Muscle of leg (tissue), 11 donors: ENCODE data around the gene SYNJ2. TPM values are rescaled to one million over a fixed set of nuclear protein-coding genes. Genes with fewer than 3 reads are reported as not detected.

Experiments
- DNase-seq: peaks from one replicate; pipeline ENCODE4 v3.0.0; 2013
- H3K27ac ChIP-seq: one replicate; pipeline ENCODE4 v1.5.1; 2013; ENCODE audit warnings: mild to moderate bottlenecking, low read length, control low read depth
- H3K27me3 ChIP-seq: one replicate; pipeline ENCODE4 v1.6.1; 2013; ENCODE audit warnings: low read length; ENCODE audit not compliant: control insufficient read depth, insufficient read depth
- H3K36me3 ChIP-seq: one replicate; pipeline ENCODE4 v1.6.1; 2013; ENCODE audit warnings: low read length; ENCODE audit not compliant: control insufficient read depth, insufficient read depth
- H3K4me1 ChIP-seq: one replicate; pipeline ENCODE4 v1.6.1; 2013; ENCODE audit warnings: low read length; ENCODE audit not compliant: control insufficient read depth, insufficient read depth
- H3K4me3 ChIP-seq: one replicate; pipeline ENCODE4 v1.5.1; 2013; ENCODE audit warnings: low read length, control low read depth
- H3K9me3 ChIP-seq: replicated peaks from 2 replicates; pipeline ENCODE4 v1.6.1; 2013; ENCODE audit warnings: low read depth, low read length; ENCODE audit not compliant: control insufficient read depth
- WGBS: methylation state at CpG from one replicate; pipeline ENCODE4 v1.1.5; 2013; ENCODE audit warnings: missing lambda C conversion rate; ENCODE audit not compliant: insufficient coverage; 5-methylcytosine and 5-hydroxymethylcytosine counted together
- polyA plus RNA-seq, 8 donors: library from polyadenylated mRNA; unstranded; fragments of 120-200 nt; gene quantifications; one replicate each; pipeline versions ENCODE4 v1.2.1 to v1.2.3, GENCODE V29; 2013; ENCODE audit warnings: inconsistent platforms in 1 of 8, low replicate concordance in 1 of 8; ENCODE audit not compliant: insufficient read length in 8 of 8, insufficient read depth in 1 of 8
- total RNA-seq: library from RNA; stranded (reverse); fragments of 120-200 nt; gene quantifications from one replicate; pipeline ENCODE4 v1.2.4, GENCODE V29; 2013

SYNJ2 gene
- total and polyA plus RNA-seq, 9 donors = 7.7 to 11.3 (median 9.7) TPM

DNA sequence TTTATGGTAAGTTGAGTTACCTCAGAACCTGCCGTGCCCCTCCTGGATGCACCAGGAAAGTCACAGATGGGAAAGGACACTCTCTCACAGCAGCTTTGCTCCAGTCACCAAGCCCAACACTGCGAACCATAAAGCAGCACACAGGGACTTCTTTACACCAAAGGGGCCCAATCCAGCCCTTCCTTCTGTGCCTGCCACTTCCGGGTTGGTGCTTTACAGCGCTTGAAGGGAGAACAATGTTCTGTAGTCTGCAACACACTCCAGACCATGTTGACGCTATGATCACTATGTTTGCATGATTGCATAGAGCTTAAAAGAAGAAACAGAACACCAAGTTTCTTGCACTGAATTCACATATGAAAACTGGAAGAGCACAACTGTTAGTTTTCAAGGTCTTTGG, 129.3 kb downstream of the SYNJ2 start:
- no peaks in the 10 kb centered on the region for H3K9me3 ChIP-seq
- no peaks in the 10 kb centered on the region for H3K27me3 ChIP-seq
- 100% methylated on average over 1 of the region's 5 CpGs for WGBS
- H3K27ac ChIP-seq = no peak overlapping the region
- DNase-seq = no peak
- H3K4me3 ChIP-seq = no peak overlapping the region
- no peaks in the 10 kb centered on the region for H3K4me1 ChIP-seq
- H3K36me3 ChIP-seq = peaks cover 18% of the 10 kb centered on the region

DNA sequence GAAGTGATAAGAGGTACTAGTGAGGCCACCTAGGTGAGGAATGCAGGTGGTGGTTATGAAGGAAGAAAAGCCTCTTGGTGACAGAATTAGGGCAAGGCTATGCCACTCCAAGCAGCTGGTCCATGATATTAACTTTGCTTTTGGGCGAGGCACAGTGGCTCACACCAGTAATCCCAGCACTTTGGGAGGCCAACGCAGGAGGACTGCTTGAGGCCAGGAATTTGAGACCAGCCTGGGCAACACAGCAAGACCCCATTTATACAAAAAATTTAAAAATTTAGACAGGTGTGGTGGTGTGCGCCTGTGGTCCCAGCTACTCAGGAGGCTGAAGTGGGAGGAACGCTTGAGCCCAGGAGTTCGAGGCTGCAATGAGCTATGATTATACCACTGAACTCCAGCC, 130.3 kb downstream of the SYNJ2 start:
- Histone ChIP-seq H3K9me3 (no peaks in the 10 kb centered on the region), H3K4me3 (no peak overlapping the region), H3K36me3 (peaks cover 18% of the 10 kb centered on the region), H3K27me3 (no peaks in the 10 kb centered on the region), H3K4me1 (no peaks in the 10 kb centered on the region), H3K27ac (no peak overlapping the region)
- WGBS = no CpG with 5 or more reads among the region's 5 CpGs
- DNase-seq = no peak

DNA sequence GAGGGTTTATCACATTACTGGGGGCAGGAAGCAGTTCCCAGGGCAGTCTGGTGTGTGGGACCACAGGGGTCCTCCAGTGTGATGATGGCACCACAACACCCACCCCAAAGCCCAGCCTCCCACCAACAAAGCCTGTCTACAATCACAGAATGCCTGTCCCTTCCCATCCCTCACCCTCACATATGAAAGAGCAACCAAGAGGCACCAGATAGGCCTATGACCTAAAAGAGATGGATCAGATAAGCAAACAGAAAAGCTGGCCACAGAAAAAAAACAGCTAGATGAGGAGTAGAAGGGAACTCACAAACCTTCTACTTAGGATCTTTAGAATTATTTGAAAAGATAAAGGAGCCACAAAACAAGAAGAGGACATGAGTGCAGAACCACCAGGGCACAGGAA, 132.1 kb downstream of the SYNJ2 start:
- no peak for DNase-seq
- Histone ChIP-seq H3K4me3 (no peak overlapping the region), H3K27ac (no peak overlapping the region), H3K27me3 (no peaks in the 10 kb centered on the region), H3K4me1 (no peaks in the 10 kb centered on the region), H3K36me3 (peaks cover 18% of the 10 kb centered on the region), H3K9me3 (no peaks in the 10 kb centered on the region)

DNA sequence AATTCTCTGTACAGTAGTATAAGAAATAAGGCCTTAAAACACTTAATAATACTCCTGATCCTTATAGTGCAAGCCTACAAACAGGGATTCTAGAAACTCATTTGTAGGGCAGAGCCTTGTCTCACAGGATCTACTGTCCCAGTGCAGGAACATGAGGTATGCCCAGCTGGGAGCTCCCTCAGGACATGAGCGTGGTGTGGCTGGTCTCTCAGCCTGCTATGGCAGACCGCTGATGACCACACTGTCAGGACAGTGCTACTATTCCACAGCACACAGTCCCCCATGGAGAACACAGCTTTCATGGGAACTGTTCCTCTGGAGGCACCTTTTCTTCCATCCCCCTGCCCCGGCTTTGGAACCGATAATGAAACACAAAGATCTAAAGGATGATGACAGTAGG, 133.4 kb downstream of the SYNJ2 start:
- Histone ChIP-seq H3K27me3 (no peaks in the 10 kb centered on the region), H3K36me3 (peaks cover 20% of the 10 kb centered on the region), H3K4me1 (no peaks in the 10 kb centered on the region), H3K9me3 (no peaks in the 10 kb centered on the region), H3K27ac (no peak overlapping the region), H3K4me3 (no peak overlapping the region)
- 86% methylated on average over 1 of the region's 4 CpGs for WGBS
- no peak for DNase-seq

DNA sequence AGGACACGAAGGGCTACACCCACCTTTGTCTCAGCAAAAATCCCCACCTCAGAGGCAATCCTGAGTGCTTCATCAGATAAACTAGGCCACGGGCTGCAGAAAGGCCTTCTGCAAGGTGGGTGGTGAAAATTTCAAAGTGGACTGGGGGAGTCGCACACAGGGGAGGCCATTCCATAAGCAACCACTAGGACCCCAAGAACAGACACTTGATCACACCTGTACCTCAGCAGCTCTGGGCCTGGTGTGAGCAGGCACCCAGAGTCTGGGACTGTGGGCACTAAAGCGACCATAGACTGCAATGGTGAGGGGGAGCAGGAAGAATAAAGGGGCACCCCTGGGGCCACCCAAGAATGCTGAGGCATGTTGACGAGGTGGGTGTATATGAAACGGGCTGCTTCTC, 133.8 kb downstream of the SYNJ2 start:
- no CpG with 5 or more reads among the region's 6 CpGs for WGBS
- H3K9me3 ChIP-seq = no peaks in the 10 kb centered on the region
- H3K4me3 ChIP-seq = no peak overlapping the region
- H3K27ac ChIP-seq = no peak overlapping the region
- peaks cover 20% of the 10 kb centered on the region for H3K36me3 ChIP-seq
- no peaks in the 10 kb centered on the region for H3K27me3 ChIP-seq
- no peaks in the 10 kb centered on the region for H3K4me1 ChIP-seq
- DNase-seq = no peak

DNA sequence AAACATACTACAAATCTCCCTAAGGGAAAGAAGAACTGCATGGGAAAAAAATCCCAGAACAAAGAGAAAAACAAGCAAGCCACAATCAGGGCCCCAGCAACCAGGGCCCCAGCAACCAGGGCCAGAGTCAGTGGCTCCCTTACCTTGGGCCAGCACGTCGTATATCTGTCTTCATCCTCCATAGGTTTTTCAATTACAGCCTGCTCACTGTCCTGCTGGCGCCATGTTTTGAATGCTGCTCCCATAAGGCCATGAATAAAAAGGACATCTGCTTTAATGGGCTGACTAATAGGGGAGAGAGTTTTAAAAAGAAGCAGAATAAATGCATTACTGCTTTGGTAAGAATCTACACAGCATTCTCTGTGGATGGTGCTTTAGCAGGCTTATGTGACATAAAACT, 137.2 kb downstream of the SYNJ2 start:
- Histone ChIP-seq H3K27ac (no peak overlapping the region), H3K4me3 (no peak overlapping the region), H3K36me3 (peaks cover 13% of the 10 kb centered on the region), H3K27me3 (no peaks in the 10 kb centered on the region), H3K9me3 (no peaks in the 10 kb centered on the region), H3K4me1 (no peaks in the 10 kb centered on the region)
- 36% methylated on average over 2 of the region's 3 CpGs for WGBS
- no peak for DNase-seq

DNA sequence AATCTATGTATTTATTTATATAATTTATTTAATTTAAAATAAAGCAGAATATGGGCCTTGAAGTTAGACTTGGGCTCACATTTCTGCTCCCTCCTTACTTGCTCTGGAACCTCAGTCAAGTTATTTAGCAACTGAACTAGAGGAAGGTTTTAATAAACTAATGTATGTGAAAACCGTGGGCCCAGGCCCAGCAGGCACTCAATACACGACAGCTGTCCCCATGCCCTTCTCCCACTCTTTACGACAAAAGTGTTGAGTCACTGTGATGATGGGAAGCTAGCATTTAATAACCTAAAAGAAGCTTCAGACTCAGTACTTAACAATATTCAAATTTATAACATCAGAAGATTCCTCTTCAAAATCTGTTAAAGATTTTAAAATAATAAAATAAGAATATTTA, 139.7 kb downstream of the SYNJ2 start:
- WGBS = no CpG with 5 or more reads among the region's 3 CpGs
- Histone ChIP-seq H3K4me3 (no peak overlapping the region), H3K4me1 (no peaks in the 10 kb centered on the region), H3K27ac (no peak overlapping the region), H3K36me3 (peaks cover 7% of the 10 kb centered on the region), H3K27me3 (no peaks in the 10 kb centered on the region), H3K9me3 (no peaks in the 10 kb centered on the region)
- DNase-seq = peak; percentile 5

DNA sequence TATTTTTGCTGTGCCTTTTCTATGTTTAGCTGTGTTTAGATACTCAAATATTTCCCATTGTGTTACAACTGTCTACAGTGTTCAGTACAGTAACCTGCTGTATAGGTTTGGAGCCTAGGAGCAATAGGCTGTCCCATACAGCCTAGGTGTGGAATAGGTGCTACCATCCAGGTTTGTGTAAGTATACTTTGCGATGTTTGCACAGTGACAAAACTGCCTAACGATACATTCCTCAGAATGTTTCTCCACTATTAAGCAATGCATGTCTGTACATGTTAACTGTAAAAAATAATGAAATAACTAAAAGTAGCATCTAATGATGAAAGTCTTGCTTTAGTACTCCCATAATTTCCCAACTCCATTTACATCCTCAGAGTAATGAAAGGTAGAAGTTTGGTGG, 140.4 kb downstream of the SYNJ2 start:
- Histone ChIP-seq H3K27me3 (no peaks in the 10 kb centered on the region), H3K27ac (no peak overlapping the region), H3K4me1 (no peaks in the 10 kb centered on the region), H3K4me3 (no peak overlapping the region), H3K36me3 (peaks cover 12% of the 10 kb centered on the region), H3K9me3 (no peaks in the 10 kb centered on the region)
- WGBS = no CpG with 5 or more reads among the region's 2 CpGs
- no peak for DNase-seq

DNA sequence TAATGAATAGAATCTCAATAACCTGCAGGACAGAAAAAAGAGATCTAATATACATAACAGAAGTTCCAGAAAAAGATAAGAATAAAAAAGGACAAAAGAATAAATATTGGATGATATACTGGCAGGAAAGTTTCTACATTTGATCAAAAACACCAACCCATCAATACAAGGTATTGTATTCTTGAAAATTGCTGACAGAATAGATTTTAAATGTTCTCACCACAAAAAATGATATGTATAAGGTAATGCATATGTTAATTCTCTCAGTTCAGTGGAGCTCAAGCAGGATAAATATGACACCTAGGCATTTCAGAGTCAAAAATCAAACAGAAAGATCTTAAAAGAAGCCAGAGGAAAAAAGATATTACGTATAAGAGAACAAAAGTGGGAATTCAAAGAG, 142.6 kb downstream of the SYNJ2 start:
- H3K27ac ChIP-seq = no peak overlapping the region
- peaks cover 13% of the 10 kb centered on the region for H3K36me3 ChIP-seq
- no peaks in the 10 kb centered on the region for H3K9me3 ChIP-seq
- WGBS = no CpG with 5 or more reads among the region's 1 CpG
- no peaks in the 10 kb centered on the region for H3K27me3 ChIP-seq
- no peak overlapping the region for H3K4me3 ChIP-seq
- no peak for DNase-seq
- H3K4me1 ChIP-seq = no peaks in the 10 kb centered on the region

DNA sequence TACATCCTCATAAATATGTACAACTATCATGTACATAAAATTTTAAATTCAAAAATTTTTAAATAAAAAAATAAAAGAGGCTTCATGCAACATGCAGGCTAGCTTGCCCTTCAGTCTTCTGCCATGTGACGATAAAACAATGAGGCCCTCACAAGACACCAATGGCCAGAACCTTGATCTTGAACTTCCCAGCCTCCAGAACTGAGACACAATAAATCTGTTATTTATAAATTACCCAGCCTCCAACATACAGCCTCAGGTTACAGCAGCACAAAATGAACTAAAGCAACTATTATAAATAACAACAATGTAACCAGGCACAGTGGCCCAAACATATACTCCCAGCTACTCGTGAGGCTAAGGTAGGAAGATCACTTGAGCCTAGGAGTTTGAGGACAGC, 143.6 kb downstream of the SYNJ2 start:
- no CpG with 5 or more reads among the region's 2 CpGs for WGBS
- Histone ChIP-seq H3K36me3 (peaks cover 13% of the 10 kb centered on the region), H3K27ac (no peak overlapping the region), H3K9me3 (no peaks in the 10 kb centered on the region), H3K4me1 (no peaks in the 10 kb centered on the region), H3K4me3 (no peak overlapping the region), H3K27me3 (no peaks in the 10 kb centered on the region)
- no peak for DNase-seq

DNA sequence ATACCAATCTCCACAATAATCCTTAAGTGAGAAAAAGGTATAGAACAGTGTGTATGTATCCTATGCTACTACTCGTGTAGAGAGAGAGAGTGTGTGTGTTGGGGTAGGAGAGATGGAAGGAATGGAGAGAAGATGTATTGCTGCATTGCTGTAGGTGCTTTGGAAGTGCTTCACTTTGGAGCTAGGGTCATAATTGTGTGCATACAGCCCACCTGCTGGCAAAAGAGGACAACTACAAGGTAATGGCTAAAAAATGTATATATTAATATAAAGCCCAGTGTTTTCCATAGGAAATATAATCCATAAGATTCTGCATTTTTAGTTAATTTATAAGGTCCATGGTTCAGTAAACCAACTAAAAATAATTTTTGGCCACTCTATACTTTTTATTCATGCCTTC, 150.3 kb downstream of the SYNJ2 start:
- no peak overlapping the region for H3K27ac ChIP-seq
- peaks cover 3% of the 10 kb centered on the region for H3K36me3 ChIP-seq
- no peaks in the 10 kb centered on the region for H3K4me1 ChIP-seq
- no peaks in the 10 kb centered on the region for H3K9me3 ChIP-seq
- H3K27me3 ChIP-seq = no peaks in the 10 kb centered on the region
- no peak overlapping the region for H3K4me3 ChIP-seq
- DNase-seq = peak; percentile 14
- no CpG with 5 or more reads among the region's 1 CpG for WGBS
